Stimulated activated CD4-positive, alpha-beta T cell treated with anti-CD3 and anti-CD28 coated beads, TNF-alpha, amount 100 ng/mL, for 24 hours (primary cell): ENCODE results near the gene C4orf36.
"Not testable (repeated sequence)": the region's sequence is repeated elsewhere in the genome, so short reads cannot be mapped to it uniquely, and the experiment has no call there.

Source experiments
- DNase-seq, 3 experiments: peaks; one replicate each; pipeline ENCODE4 v3.0.0-alpha.2; 2020; ENCODE audit warnings: low read depth in 3 of 3

The C4orf36 gene

GRCh38 chr4:86917212-86918039 lies 25.2 kb upstream of the C4orf36 start:
- no peak for DNase-seq

- DNase-seq = no peak
These were observed 24.2 kb upstream of the C4orf36 start for GRCh38 chr4:86916392-86916791.

- DNase-seq = no peak
These were observed 18.8 kb upstream of the C4orf36 start for GRCh38 chr4:86910820-86911684.

- DNase-seq = no peak
These were observed 18.1 kb upstream of the C4orf36 start for GRCh38 chr4:86910369-86910768.

GRCh38 chr4:86909546-86910295 lies 17.5 kb upstream of the C4orf36 start:
- DNase-seq = no peak

GRCh38 chr4:86908251-86908657 lies 16.0 kb upstream of the C4orf36 start:
- DNase-seq = no peak

GRCh38 chr4:86901864-86902263 lies 9.6 kb upstream of the C4orf36 start:
- DNase-seq = no peak

- DNase-seq = no peak
These were observed 6.3 kb upstream of the C4orf36 start for GRCh38 chr4:86898562-86898961.

- no peak for DNase-seq
These were observed 4.4 kb upstream of the C4orf36 start for GRCh38 chr4:86896596-86896995.

GRCh38 chr4:86895692-86896488 lies 3.7 kb upstream of the C4orf36 start:
- DNase-seq = no peak

- no peak for DNase-seq
These were observed 2.2 kb upstream of the C4orf36 start for GRCh38 chr4:86894455-86894854.

- no peak for DNase-seq
These were observed 914 bp upstream of the C4orf36 start for GRCh38 chr4:86893136-86893535.

GRCh38 chr4:86892636-86892960 lies 376 bp upstream of the C4orf36 start:
- no peak for DNase-seq

GRCh38 chr4:86890790-86891189 lies 1.4 kb downstream of the C4orf36 start:
- DNase-seq = no peak

- DNase-seq = no peak
These were observed 12.6 kb downstream of the C4orf36 start for GRCh38 chr4:86879641-86880040.

- no peak for DNase-seq
These were observed 13.6 kb downstream of the C4orf36 start for GRCh38 chr4:86878640-86879039.

GRCh38 chr4:86876894-86877685 lies 15.1 kb downstream of the C4orf36 start:
- DNase-seq = no peak

GRCh38 chr4:86875436-86875835 lies 16.8 kb downstream of the C4orf36 start:
- not testable (repeated sequence) for DNase-seq

- DNase-seq = no peak
These were observed 20.1 kb downstream of the C4orf36 start for GRCh38 chr4:86872135-86872534.

GRCh38 chr4:86870442-86871069 lies 21.7 kb downstream of the C4orf36 start:
- no peak for DNase-seq
